Neural cell (in vitro differentiated cells): ENCODE data around the gene LIN7B. TPM values are rescaled to one million over a fixed set of nuclear protein-coding genes. Genes with fewer than 3 reads are reported as not detected.

ENCODE experiments used
- H2AFZ ChIP-seq: fragments of 200-600, 300-800 bp; sonication (generic), shearing (Covaris generic); 2 replicates; pipeline ENCODE4 v1.6.0; 2014; ENCODE audit warnings: low read depth, mild to moderate bottlenecking, antibody characterized with exemption, low read length, moderate library complexity
- H3F3A ChIP-seq: fragments of 200-600 bp; shearing (Covaris generic); 2 replicates; pipeline ENCODE4 v1.6.1; 2016; ENCODE audit warnings: mild to moderate bottlenecking, moderate library complexity, mixed read lengths, antibody characterized with exemption, low read length; ENCODE audit not compliant: insufficient read depth, poor library complexity, severe bottlenecking
- H3K27ac ChIP-seq: fragments of 200-600, 300-800 bp; sonication (generic), shearing (Covaris generic); 2 replicates; pipeline ENCODE4 v1.5.1; 2014; ENCODE audit warnings: mild to moderate bottlenecking, low read length, moderate library complexity
- H3K27me3 ChIP-seq: fragments of 300-800, 200-600 bp; sonication (generic), shearing (Covaris generic); 2 replicates; pipeline ENCODE4 v1.6.0; 2014; ENCODE audit warnings: mild to moderate bottlenecking, low read depth, low read length, moderate library complexity; ENCODE audit not compliant: insufficient read depth
- H3K36me3 ChIP-seq: fragments of 300-800, 200-600 bp; sonication (generic), shearing (Covaris generic); 2 replicates; pipeline ENCODE4 v1.5.1; 2014; ENCODE audit warnings: mild to moderate bottlenecking, antibody characterized with exemption, low read length, moderate library complexity; ENCODE audit not compliant: insufficient read depth
- H3K4me2 ChIP-seq: fragments of 300-800, 200-600 bp; sonication (generic), shearing (Covaris generic); 2 replicates; pipeline ENCODE4 v1.6.0; 2014; ENCODE audit warnings: mild to moderate bottlenecking, low read length
- H3K4me3 ChIP-seq: fragments of 300-800, 200-600 bp; sonication (generic), shearing (Covaris generic); 2 replicates; pipeline ENCODE4 v1.5.1; 2014; ENCODE audit warnings: mild to moderate bottlenecking, low read length, moderate library complexity
- H3K79me2 ChIP-seq: fragments of 200-600 bp; shearing (Covaris generic); replicated peaks from 2 replicates; pipeline ENCODE4 v1.6.0; 2014; ENCODE audit warnings: mild to moderate bottlenecking, low read length, moderate library complexity; ENCODE audit not compliant: insufficient read depth
- H3K9ac ChIP-seq: fragments of 300-800, 200-600 bp; sonication (generic), shearing (Covaris generic); 2 replicates; pipeline ENCODE4 v1.6.1; 2016; ENCODE audit warnings: mild to moderate bottlenecking, low read length, mixed read lengths
- H3K9me2 ChIP-seq: fragments of 200-600 bp; shearing (Covaris generic); 2 replicates; pipeline ENCODE4 v1.6.1; 2016; ENCODE audit warnings: mild to moderate bottlenecking, low read length, mixed read lengths; ENCODE audit not compliant: insufficient read depth
- H3K9me3 ChIP-seq: fragments of 200-600, 300-800 bp; sonication (generic), shearing (Covaris generic); 2 replicates; pipeline ENCODE4 v1.6.1; 2016; ENCODE audit warnings: mild to moderate bottlenecking, mixed run types, low read length, moderate library complexity, mixed read lengths
- H4K20me1 ChIP-seq: fragments of 200-600 bp; shearing (Covaris generic); 2 replicates; pipeline ENCODE4 v1.6.1; 2016; ENCODE audit warnings: mild to moderate bottlenecking, mixed run types; ENCODE audit not compliant: insufficient read depth
- CTCF ChIP-seq: fragments of 450-650 bp; IDR thresholded peaks from 2 replicates; pipeline ENCODE4 v1.5.1; 2014; ENCODE audit warnings: antibody characterized with exemption, mild to moderate bottlenecking, moderate library complexity; ENCODE audit not compliant: poor library complexity, severe bottlenecking
- EP300 ChIP-seq: fragments of 450-650 bp; conservative IDR thresholded peaks from 2 replicates; pipeline ENCODE4 v1.6.1; 2014; ENCODE audit warnings: antibody characterized with exemption, mild to moderate bottlenecking, moderate library complexity; ENCODE audit not compliant: poor library complexity, severe bottlenecking
- EZH2 ChIP-seq: fragments of 200-600, 300-800 bp; shearing (Covaris generic), sonication (generic); IDR thresholded peaks from 2 replicates; pipeline ENCODE4 v1.6.1; 2014; ENCODE audit warnings: antibody characterized with exemption, low read length, borderline replicate concordance, mild to moderate bottlenecking; ENCODE audit not compliant: insufficient read depth, poor library complexity, severe bottlenecking
- MXI1 ChIP-seq: fragments of 450-650 bp; conservative IDR thresholded peaks from 2 replicates; pipeline ENCODE4 v1.6.1; 2014; ENCODE audit warnings: antibody characterized with exemption, mild to moderate bottlenecking; ENCODE audit not compliant: poor library complexity, severe bottlenecking
- POLR2AphosphoS5 ChIP-seq: IDR thresholded peaks from 2 replicates; pipeline ENCODE4 v1.6.1; 2012
- RAD21 ChIP-seq: fragments of 450-650 bp; conservative IDR thresholded peaks from 2 replicates; pipeline ENCODE4 v1.6.1; 2014; ENCODE audit warnings: antibody characterized with exemption, mild to moderate bottlenecking, moderate library complexity
- REST ChIP-seq: IDR thresholded peaks from 2 replicates; pipeline ENCODE4 v1.6.1; 2012; ENCODE audit warnings: borderline replicate concordance
- SMC3 ChIP-seq: fragments of 450-650 bp; conservative IDR thresholded peaks from 2 replicates; pipeline ENCODE4 v1.6.1; 2014; ENCODE audit warnings: antibody characterized with exemption, mild to moderate bottlenecking, moderate library complexity; ENCODE audit not compliant: poor library complexity
- TAF1 ChIP-seq: IDR thresholded peaks from 2 replicates; pipeline ENCODE4 v1.6.1; 2012; ENCODE audit warnings: low read depth
- polyA plus RNA-seq: library from polyadenylated mRNA; depleted of rRNA; stranded (reverse); fragments of >200 nt; gene quantifications from 2 replicates; pipeline ENCODE4 v1.2.3, GENCODE V29; 2014

LIN7B gene
- polyA plus RNA-seq, 1 donor from 2014 or later: 88.7 TPM

- Histone ChIP-seq H3K27ac (peak within 1 kb of the TSS; percentile 89), H3K79me2 (peaks cover 32% of the 10 kb centered on the region), H2AFZ (peak within 1 kb of the TSS; percentile 79), H3K27me3 (no peaks in the 10 kb centered on the region), H3K9me3 (no peaks in the 10 kb centered on the region), H3K9ac (peak within 1 kb of the TSS; percentile 94), H3K36me3 (peaks cover under 1% of the 10 kb centered on the region), H3K4me3 (peak within 1 kb of the TSS; percentile 86), H3K9me2 (no peaks in the 10 kb centered on the region), H4K20me1 (no peaks in the 10 kb centered on the region), H3F3A (no peaks in the 10 kb centered on the region), H3K4me2 (peak within 1 kb of the TSS; percentile 92)
- TF ChIP-seq POLR2AphosphoS5: peak; percentile 96
- TF ChIP-seq TAF1: peak; percentile 97
- TF ChIP-seq CTCF: no peak
- peak; percentile 92 for TF ChIP-seq REST
- TF ChIP-seq MXI1: peak; percentile 91
- TF ChIP-seq EP300: peak; percentile 44
- peak; percentile 26 for TF ChIP-seq SMC3
- TF ChIP-seq RAD21: no peak
- no peak for TF ChIP-seq EZH2
Observed at GRCh38 chr19:49085020-49085867, 28.9 kb upstream of the LIN7B start, which contains the start of gene SNRNP70. TSS of gene SNRNP70 (plus strand) at chr19:49085451. CDS start at chr19:49086415, 964 bp downstream.

GRCh38 chr19:49085868-49086232, 28.3 kb upstream of the LIN7B start:
- H3K4me3 ChIP-seq: peak overlapping the region; percentile 86
- peak overlapping the region; percentile 92 for H3K4me2 ChIP-seq
- H3K9ac ChIP-seq: peak overlapping the region; percentile 94
- no peak for TF ChIP-seq TAF1
- no peak for TF ChIP-seq EZH2
- no peak for TF ChIP-seq SMC3
- TF ChIP-seq RAD21: no peak
- TF ChIP-seq REST: no peak
- TF ChIP-seq CTCF: no peak
- no peak for TF ChIP-seq MXI1
- TF ChIP-seq EP300: no peak
- no peak for TF ChIP-seq POLR2AphosphoS5
- H3K27me3 ChIP-seq: no peaks in the 10 kb centered on the region
- H3K27ac ChIP-seq: peak overlapping the region; percentile 89
- no peaks in the 10 kb centered on the region for H3K9me3 ChIP-seq
- H2AFZ ChIP-seq: peak overlapping the region; percentile 79
- H3F3A ChIP-seq: no peaks in the 10 kb centered on the region
- H3K9me2 ChIP-seq: no peaks in the 10 kb centered on the region
- peaks cover 6% of the 10 kb centered on the region for H3K36me3 ChIP-seq
- H3K79me2 ChIP-seq: peaks cover 35% of the 10 kb centered on the region
- no peaks in the 10 kb centered on the region for H4K20me1 ChIP-seq
